Measurements from ENCODE around the gene OR2A12. TPM values are rescaled to one million over a fixed set of nuclear protein-coding genes. Genes with fewer than 3 reads are reported as not detected.

Gene OR2A12
- total RNA-seq, 1 donor from 2014 or later, result not detected

Other genes starting within 250 kb of the OR2A12 start
- gene TCAF1, start 184.1 kb upstream of the OR2A12 start, total RNA-seq, result 30.9 TPM
- not detected for gene OR2F2, start 151.0 kb upstream of the OR2A12 start, total RNA-seq
- not detected for gene OR2F1, start 131.4 kb upstream of the OR2A12 start, total RNA-seq
- gene OR6B1, start 86.0 kb upstream of the OR2A12 start, total RNA-seq, result not detected
- gene OR2A5, start 37.3 kb upstream of the OR2A12 start, total RNA-seq, result not detected
- gene OR2A25, start 16.5 kb upstream of the OR2A12 start, total RNA-seq, result not detected
- gene OR2A2, start 23.3 kb downstream of the OR2A12 start, total RNA-seq, result not detected
- gene OR2A14, start 36.9 kb downstream of the OR2A12 start, total RNA-seq, result not detected
- gene CTAGE4, start 97.2 kb downstream of the OR2A12 start, total RNA-seq, result not detected
- 0.75 TPM for gene ARHGEF35, start 109.6 kb downstream of the OR2A12 start, total RNA-seq
- not detected for gene OR2A42, start 153.3 kb downstream of the OR2A12 start, total RNA-seq
- 4.9 TPM for gene OR2A7, start 178.5 kb downstream of the OR2A12 start, total RNA-seq
- gene CTAGE8, start 183.0 kb downstream of the OR2A12 start, total RNA-seq, result not detected
- gene OR2A1, start 226.1 kb downstream of the OR2A12 start, total RNA-seq, result not detected